ENCODE results near the gene OR1N2.
"Not testable (repeated sequence)": the region's sequence is repeated elsewhere in the genome, so short reads cannot be mapped to it uniquely, and the experiment has no call there.

Gene OR1N2, protein sequence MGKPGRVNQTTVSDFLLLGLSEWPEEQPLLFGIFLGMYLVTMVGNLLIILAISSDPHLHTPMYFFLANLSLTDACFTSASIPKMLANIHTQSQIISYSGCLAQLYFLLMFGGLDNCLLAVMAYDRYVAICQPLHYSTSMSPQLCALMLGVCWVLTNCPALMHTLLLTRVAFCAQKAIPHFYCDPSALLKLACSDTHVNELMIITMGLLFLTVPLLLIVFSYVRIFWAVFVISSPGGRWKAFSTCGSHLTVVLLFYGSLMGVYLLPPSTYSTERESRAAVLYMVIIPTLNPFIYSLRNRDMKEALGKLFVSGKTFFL

DNA sequence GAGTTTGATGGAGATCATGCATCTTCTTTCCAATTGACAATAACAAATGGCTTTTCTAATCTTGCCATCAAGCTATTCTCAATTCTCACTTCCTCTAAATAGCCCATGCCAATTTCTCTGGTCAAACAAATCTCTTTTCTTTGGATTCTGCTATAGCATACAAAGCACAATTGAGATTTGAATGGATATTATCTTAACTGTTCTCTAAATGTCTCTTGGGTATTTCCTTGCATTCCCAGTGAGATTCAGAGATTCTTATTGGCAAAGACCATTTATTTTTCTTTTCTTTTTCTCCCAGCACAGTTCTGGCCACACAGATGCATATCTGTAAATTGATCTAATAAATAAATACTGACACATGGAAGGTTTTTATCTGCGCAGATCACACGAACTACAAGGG is at the start of gene OR1N2:
Gene OR1N2, plus strand, starts transcription at position 301 of the 400 bp plus-strand sequence. CDS start 100 bp downstream, outside the sequence.
- DNase-seq, result no peak

DNA sequence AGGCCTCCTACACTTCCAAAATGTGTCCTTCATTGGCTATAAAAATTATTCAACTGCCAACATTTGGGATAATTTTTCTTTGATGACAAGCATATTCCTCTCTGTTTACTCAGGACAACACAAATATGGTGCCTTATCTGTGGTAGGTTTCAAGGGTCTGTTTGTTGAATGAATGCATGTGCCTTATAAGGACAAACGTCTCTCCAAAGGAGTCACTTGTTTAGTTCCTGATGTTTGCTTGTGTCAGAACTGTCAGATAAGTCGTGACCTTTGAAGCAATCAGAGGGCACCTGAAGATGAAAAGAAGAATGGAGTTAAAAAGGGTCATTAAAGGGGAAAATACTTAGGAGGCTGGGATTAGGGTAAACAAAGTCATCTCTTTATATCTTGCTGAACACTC is 45.9 kb upstream of the OR1N2 start:
- DNase-seq, result no peak

DNA sequence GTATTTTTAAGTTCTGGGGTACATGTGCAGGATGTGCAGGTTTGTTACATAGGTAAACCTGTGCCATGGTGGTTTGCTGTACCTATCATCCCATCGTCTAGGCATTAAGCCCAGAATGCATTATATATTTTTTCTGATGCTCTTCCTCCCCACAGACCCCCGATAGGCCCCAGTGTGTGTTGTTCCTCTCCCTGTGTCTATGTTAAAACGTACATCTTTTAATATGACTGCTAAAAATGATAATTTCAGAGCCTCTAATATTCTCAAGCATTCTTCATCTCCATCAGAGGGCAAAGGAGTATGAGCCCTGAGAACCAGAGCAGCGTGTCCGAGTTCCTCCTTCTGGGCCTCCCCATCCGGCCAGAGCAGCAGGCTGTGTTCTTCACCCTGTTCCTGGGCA is 42.4 kb upstream of the OR1N2 start, which contains the start of gene OR1J2:
Gene OR1J2, plus strand, starts transcription at position 301 of the 400 bp plus-strand sequence. Its CDS starts 0 bp downstream, at position 301.
- DNase-seq, result no peak

DNA sequence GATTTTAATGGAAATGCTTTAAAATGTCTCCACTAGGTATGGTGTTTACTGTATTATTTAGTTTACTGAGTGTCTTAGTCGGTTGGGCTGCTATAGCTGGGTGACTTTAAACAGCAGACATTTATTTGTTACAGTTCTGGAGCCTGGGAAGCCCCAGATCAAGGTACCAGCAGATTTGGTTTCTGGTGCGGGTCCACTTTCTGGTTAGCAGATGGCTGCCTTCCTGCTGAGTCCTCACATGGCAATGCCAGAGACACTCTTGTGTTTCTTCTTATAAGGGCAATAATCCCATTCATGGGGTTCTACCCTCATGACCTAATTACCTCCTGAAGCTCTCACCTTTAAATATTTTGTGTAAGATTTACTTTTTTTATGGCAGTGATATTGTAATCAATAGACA is 34.7 kb upstream of the OR1N2 start:
- DNase-seq, result no peak

DNA sequence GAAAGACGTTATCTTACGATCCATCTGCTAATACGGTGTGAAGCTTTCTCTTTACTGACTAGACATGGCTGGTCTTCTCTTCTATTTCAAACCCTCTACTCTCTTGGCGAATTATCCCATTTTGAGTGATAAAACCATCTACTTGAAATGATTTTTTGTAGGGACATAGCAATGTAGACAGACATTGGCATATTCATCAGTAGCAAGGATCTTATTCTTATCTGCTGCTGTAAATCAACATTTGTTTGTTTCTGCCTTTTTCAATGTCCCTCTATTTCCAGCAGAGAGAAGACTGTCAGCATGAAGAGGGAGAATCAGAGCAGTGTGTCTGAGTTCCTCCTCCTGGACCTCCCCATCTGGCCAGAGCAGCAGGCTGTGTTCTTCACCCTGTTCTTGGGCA is 34.1 kb upstream of the OR1N2 start, which contains the start of gene OR1J4:
Gene OR1J4, plus strand, starts transcription at position 301 of the 400 bp plus-strand sequence. Its CDS starts 0 bp downstream, at position 301.
- DNase-seq, result no peak

DNA sequence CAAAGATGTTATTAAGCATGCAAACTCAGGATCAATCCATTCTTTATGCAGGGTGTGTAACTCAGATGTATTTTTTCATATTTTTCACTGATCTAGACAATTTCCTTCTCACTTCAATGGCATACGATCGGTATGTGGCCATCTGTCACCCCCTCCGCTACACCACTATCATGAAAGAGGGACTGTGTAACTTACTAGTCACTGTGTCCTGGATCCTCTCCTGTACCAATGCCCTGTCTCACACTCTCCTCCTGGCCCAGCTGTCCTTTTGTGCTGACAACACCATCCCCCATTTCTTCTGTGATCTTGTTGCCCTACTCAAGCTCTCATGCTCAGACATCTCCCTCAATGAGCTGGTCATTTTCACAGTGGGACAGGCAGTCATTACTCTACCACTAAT is 33.5 kb upstream of the OR1N2 start:
- no peak for DNase-seq

DNA sequence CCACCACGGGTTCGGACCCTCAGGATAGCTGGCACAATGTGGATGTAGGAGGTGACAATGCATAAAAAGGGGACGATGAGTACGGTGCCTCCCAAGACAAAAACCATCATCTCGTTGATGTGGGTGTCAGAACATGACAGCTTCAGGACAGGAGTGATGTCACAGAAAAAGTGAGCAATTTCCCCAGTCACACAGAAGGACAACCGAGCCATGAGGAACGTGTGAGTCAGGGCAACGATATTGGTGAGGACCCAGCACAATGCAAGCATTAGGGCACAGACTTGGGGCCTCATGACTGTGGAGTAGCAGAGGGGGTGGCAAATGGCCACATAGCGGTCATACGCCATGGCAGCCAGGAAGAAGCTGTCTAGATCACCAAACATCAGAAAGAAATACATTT is 26.3 kb upstream of the OR1N2 start:
- DNase-seq, result no peak

DNA sequence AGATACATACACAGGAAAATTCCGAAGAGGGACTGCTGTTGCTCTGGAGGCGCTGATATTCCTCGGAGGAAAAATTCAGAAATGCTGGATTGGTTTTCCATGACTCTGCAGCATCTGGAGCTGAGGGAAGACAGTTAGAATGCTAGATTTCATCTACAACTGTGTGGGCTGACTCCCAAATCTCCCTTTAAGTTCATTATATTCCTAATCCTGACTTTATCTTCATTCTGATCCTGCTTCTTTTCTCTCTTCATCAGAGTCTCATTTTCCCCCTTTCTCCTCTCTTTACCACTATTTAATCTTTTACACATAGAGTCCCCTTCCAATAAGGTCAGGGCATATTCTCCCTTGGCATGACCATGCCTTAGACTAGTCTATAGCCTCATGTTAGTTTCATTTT is 25.7 kb upstream of the OR1N2 start, which contains the start of gene OR1N1:
Gene OR1N1, minus strand, starts transcription at position 101 of the 400 bp plus-strand sequence. Its CDS starts 0 bp downstream, at position 101.
- DNase-seq, result no peak

DNA sequence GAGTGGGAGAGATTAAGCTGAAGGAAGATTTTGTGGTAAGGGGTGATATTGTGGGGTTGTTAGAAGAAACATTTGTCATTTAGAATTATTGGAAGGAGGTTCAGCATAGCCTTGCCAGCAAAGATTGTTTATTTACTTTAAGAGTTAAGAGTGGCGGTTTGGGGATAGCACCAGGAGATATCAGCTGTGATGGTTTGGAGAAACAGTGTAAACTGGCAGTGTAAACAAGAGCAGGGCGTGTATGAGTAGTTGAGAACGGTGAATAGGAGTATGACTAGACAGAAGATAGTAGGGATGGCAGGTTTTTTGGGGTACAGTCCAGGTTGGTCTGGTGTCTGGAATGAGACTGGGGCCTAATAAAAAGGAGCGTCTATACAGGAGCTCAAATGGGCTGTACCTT is 21.8 kb upstream of the OR1N2 start:
- DNase-seq, result not testable (repeated sequence)

DNA sequence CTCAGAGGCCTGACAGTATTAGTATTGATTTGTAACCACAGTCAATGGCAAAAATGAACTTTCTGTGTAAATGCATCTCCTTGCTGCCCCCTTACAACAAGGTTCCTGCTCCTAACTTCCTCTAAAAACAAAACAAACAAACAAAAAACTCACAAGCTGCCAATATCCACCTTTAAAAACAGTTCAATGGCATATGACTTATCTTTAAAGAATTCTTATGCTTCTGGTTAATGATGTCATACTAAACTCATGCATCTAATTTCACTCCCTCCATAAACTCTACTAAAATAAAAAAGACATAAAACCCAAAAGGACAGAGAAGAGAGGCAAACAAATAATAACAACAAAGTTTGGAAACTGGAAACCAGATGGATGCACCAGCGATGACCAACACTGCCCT is 16.8 kb upstream of the OR1N2 start:
- no peak for DNase-seq

DNA sequence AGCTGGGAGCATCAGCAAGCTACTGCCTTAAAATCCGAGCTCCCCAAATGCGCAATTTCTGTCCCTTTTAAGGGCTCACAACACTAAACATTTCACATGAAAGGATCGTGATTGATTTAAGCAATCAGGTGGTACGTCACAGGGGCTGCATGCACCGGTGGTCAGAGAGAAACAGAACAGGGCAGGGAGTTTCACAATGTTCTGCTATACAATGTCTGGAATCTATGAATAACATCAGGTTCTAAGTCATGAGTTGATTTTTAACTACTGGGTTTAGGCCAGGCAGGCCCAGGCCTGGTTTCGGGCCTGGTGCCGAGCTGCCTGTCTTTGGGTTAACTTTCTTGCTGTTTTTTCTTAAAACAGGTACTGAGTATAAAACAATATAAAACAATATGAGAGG is 15.8 kb upstream of the OR1N2 start:
- DNase-seq, result not testable (repeated sequence)

DNA sequence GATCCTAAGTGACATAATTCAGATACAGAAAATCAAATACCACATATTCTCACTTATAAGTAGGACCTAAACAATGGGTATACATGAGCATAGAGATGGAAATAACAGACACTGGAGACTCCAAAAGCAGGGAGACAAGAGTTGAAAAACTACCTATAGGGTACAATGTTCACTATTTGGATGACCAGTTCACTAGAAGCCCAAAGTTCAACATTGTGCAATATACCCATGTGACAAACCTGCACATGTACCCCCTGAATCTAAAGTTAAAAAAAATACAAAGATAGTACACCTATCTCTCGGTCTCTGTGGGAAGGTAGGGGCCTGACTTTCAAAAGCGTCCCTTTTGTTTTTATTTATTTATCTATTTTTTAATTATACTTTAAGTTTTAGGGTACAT is 14.2 kb upstream of the OR1N2 start:
- no peak for DNase-seq

DNA sequence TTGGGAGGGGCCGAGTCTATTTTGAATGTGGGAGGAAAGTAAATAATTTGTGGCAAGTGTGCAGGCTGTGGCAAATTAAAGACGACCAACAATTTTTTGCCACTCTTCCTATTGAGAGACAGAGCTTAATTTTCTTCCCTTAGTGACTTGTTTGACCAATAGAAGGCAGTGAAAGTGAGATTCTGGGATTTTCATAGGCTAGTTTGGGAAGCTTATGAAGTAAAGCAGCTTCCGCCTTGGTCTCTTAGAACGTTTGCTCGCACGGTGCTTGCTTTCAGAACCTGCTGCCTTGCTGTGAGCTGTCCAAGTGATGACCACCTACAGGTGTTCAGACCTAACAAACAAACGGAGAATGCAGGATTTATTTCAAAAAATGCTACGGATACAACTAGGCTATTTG is 6.7 kb upstream of the OR1N2 start:
- no peak for DNase-seq

DNA sequence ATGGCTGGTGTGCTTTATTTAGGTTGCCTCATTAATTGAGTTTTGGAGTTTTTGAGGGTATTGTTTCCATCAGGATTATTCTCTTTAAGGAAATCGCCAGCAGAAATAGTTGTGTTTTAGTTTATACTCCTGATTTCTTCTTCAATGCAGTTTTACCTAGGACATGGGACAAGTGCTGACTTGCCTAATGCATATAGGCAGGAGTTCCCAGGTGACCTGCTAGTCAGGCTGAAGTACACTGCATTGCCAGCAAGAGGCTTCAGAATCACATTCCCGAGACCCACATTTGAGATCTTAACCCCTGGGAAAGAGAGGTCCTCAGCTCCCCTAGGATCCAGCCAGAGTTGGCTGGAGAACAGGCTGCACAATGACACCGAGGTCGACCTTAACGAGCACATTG is 1.5 kb upstream of the OR1N2 start:
- no peak for DNase-seq

DNA sequence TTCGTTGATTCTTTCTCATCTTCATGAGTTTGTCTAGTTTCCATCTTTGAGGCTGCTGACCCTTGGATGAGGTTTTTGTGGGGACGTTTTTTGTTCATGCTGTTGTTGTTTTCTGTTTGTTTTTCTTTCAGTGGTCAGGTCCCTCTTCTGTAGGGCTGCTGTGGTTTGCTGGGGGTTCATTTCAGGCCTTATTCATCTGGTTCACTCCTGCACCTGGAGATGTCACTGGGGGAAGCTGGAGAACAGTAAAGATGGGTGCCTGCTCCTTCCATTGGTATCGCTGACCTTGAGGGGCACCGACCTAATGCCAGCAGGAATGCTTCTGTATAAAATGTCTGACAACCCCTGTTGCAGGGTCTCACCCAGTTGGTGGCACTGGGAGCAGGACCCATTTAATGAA is 8.5 kb downstream of the OR1N2 start:
- DNase-seq, result no peak

DNA sequence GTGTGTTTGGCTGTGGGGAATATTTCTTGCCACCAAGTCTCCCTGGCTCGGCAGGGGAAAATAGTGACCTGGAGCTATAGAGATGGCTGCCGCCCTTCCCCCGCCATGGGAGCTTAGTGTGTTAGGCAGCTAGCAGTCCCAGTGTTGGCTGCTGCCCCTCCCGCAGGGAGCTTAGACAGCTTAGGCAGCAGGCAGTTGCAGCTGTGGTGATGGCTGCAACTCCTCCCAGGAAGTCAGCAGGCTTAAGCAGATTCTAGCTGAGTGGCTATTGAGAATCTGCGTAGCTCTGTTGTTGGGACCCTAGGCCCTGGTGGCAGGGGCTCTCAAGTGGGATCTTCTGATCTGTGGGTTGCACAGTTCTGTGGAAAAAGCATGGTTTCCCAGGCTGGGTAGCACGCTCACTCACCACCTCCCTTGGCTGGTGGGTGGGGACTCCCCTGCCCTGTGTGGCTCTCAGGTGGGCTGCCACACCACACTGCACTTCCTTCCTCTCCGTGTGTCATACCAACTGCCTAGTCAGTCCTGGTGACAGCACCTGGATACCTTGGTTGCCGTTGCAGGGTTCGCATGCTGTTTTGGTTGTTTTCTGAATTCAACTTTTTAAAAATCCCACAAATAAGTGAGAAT is 9.3 kb downstream of the OR1N2 start:
- DNase-seq, result no peak

DNA sequence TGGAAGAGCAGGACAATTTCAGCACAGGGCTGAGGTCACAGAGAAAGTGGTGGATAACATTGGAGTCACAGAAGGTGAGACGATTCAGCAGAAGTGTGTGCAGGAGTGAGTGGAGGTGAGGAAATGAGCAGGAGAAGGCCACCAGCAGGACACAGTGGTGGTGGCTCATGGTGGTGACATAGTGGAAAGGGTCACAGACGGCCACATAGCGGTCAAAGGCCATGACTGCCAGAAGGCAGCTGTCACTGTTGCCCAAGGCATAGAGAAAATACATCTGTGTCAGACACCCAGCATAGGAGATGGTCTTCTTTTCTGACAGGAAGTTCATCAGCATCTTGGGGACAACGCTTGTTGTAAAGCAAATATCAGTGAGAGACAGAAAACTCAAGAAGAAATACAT is 15.0 kb downstream of the OR1N2 start:
- DNase-seq, result no peak

DNA sequence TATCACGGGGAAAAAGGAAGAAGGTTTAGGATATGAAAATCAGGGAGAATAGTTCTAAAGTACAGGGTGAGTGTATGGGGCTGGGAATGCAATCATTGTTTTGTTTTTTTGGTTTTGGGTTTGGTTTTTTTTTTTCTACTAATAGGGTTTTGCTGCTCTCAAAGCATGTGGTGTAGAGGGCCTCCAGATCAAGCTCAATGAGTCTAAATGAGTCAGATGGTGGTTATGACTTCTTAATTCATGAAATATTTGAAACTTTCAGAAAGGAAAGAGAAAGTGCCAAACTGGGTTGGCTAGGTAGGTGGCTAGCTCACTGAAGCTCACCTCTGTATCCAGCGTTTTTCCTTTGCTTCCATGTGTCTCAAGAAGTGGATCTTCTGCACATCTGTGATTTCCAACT is 19.5 kb downstream of the OR1N2 start:
- no peak for DNase-seq

DNA sequence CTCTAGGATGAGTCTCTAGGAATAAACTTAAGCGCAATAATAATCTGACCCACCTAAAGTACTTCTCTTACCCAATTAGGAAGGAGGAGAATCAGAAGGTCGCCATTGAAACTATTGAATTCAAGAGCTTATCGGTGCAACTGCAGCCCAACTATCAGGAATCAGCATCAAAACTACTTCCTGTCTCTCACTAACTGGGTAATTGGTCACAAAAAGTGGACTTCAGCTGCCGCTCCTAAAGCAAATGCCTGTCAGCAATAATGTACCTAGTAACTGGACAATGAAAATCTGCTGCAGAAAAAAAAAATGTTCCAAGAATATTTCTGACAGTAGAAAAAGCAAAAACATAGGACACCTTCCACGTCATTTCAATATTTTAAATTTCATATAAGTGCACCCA is 27.0 kb downstream of the OR1N2 start:
- DNase-seq, result no peak

DNA sequence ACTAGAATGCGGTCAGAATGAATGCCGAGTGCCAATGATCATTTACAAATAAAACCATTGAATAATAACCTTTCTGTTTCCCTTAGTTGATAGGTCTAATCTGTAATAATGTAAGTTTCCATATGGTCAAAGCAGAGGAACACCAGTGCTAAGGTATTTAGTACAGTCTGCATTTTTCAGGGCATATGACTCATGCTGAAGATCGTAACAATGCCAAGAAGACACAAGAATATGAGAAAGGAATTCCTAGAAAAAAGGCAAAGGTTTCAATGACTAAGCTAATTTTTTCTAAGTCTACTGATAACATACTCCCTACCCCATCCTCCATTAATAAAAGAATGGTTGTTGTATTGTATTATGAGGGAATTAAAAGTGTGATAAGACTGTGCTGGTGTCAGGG is 27.4 kb downstream of the OR1N2 start:
- DNase-seq, result no peak

DNA sequence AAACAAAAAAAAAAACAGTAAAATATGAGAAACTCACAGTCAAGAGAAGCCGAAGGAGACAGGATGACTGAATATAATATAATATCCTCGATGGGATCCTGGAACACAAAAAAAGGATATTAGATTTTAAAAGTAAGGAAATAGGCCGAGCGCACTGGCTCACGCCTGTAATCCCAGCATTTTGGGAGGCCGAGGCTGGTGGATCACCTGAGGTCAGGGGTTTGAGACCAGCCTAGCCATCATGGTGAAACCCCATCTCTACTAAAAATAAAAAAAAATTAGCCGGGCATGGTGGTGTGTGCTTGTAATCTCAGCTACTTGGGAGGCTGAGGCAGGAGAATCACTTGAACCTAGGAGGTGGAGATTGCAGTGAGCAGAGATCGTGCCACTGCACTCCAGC is 30.4 kb downstream of the OR1N2 start, which contains the start of gene OR1L8:
Gene OR1L8, minus strand, starts transcription at position 101 of the 400 bp plus-strand sequence. CDS start 14,907 bp downstream, outside the sequence.
- not testable (repeated sequence) for DNase-seq

All from NCI-H146 (cell line).